Measurements from ENCODE around the gene LVRN.
A peak's percentile ranks its signal among the peaks of the same experiment; 100 is the strongest.

LVRN gene

DNA sequence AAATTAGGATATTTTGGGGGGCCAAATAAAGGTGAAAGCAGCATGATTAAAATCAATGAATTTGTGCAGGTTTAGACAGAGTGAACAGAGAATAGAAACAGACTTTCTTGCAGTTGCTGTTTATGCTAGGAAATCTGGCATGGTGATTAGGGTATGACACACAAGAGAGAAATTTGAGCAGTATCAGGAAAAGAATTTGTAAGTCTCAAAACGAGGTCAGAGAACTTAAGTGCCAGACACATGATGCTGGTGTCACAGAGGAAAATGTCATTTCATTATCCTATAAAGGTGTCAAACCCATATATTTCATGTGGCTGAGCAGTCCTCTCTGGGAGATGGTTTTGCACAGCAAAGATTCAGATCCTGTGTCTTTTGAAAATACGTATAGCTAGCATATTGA is 15.7 kb downstream of the LVRN start:
- DNase-seq (no peak), ATAC-seq (replicated peaks) (peak; percentile 82)
- no peaks in the 10 kb centered on the region for H3K9me3 Mint-ChIP-seq
- H3K36me3 Mint-ChIP-seq (ENCODE audit: insufficient read depth): no peaks in the 10 kb centered on the region
- peak overlapping the region in 1 of 2 donors; percentile 57 for H3K4me3 Mint-ChIP-seq
- peaks cover 53 to 54% of the 10 kb centered on the region in 2 donors for H3K27me3 Mint-ChIP-seq
- no peak overlapping the region for H3K27ac Mint-ChIP-seq
- peaks cover 7 to 10% of the 10 kb centered on the region in 2 donors for H3K4me1 Mint-ChIP-seq (ENCODE audit: low read depth in 2 of 2)

GRCh38 chr5:115978779-115979178 is 16.5 kb downstream of the LVRN start:
- H3K36me3 Mint-ChIP-seq (ENCODE audit: insufficient read depth): no peaks in the 10 kb centered on the region
- no peak overlapping the region for H3K4me3 Mint-ChIP-seq
- no peak for ATAC-seq (replicated peaks)
- no peak overlapping the region for H3K27ac Mint-ChIP-seq
- no peak for DNase-seq
- H3K27me3 Mint-ChIP-seq: peaks cover 53 to 54% of the 10 kb centered on the region in 2 donors
- H3K4me1 Mint-ChIP-seq (ENCODE audit: low read depth in 2 of 2): peaks cover 7 to 10% of the 10 kb centered on the region in 2 donors
- H3K9me3 Mint-ChIP-seq: no peaks in the 10 kb centered on the region

DNA sequence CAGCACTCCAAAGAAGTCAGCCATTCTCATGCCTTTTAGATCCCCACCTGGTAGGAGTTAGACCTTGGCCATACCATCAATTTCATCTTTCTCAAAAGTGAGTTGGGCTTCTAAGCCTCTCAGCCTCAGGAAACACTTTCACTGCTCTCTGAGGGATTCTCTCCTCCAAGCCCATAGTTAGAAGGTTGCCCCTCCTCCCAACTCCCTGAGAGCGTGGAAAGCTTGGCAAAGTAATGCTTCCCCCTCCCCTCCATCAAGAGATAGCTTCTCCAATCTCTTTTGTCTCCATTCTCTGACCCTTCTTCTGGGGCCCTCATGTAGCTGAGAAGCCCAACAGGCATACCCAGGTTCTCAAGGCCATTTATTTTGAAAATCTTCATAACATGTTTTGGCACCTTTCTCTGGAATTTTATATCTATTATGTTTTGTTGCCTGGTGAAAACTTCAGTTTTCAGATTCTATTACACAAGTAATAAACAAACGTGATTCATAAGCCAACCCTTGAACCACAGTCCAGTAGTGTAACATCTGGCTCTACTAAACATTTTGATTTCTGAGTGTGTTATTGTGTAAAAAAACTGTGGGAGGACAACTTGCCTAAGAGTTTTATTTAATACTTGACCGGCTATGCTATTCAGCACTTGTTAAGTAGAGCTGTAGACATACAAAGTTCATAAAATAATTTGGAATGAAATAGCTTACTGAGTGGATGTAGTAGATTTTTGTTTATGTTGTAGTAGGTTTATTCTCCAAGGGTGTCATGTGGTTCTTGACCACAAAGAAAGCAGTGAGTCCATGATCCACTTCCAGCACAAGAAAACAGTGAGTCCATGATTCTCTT is 17.1 kb downstream of the LVRN start:
- Mint-ChIP-seq H3K4me3 (no peak overlapping the region), H3K36me3 (ENCODE audit: insufficient read depth) (no peaks in the 10 kb centered on the region), H3K27ac (no peak overlapping the region), H3K27me3 (peaks cover 51 to 53% of the 10 kb centered on the region in 2 donors), H3K9me3 (no peaks in the 10 kb centered on the region), H3K4me1 (ENCODE audit: low read depth in 2 of 2) (peaks cover 7 to 10% of the 10 kb centered on the region in 2 donors)
- DNase-seq: no peak
- ATAC-seq (replicated peaks): no peak

DNA sequence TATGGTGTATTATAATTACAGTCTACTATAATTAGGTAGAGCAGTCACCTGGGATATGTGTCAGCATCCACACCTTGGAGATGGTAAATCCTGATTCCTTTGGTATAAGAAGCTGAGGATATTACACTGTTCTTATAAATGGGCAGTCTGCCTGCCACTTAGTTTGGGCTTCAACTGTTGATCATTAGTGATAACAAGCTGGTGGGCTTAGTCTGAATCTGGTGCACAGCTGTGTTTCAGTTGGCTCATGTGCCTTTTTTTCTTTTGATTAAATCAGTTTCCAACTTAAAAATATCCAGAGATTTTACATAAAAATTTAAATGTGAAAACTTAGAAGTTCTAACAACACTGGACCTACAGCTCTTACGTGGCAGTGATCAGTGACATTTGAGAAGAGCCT is 21.2 kb downstream of the LVRN start:
- H3K27ac Mint-ChIP-seq: no peak overlapping the region
- no peak overlapping the region for H3K4me3 Mint-ChIP-seq
- H3K36me3 Mint-ChIP-seq (ENCODE audit: insufficient read depth): no peaks in the 10 kb centered on the region

DNA sequence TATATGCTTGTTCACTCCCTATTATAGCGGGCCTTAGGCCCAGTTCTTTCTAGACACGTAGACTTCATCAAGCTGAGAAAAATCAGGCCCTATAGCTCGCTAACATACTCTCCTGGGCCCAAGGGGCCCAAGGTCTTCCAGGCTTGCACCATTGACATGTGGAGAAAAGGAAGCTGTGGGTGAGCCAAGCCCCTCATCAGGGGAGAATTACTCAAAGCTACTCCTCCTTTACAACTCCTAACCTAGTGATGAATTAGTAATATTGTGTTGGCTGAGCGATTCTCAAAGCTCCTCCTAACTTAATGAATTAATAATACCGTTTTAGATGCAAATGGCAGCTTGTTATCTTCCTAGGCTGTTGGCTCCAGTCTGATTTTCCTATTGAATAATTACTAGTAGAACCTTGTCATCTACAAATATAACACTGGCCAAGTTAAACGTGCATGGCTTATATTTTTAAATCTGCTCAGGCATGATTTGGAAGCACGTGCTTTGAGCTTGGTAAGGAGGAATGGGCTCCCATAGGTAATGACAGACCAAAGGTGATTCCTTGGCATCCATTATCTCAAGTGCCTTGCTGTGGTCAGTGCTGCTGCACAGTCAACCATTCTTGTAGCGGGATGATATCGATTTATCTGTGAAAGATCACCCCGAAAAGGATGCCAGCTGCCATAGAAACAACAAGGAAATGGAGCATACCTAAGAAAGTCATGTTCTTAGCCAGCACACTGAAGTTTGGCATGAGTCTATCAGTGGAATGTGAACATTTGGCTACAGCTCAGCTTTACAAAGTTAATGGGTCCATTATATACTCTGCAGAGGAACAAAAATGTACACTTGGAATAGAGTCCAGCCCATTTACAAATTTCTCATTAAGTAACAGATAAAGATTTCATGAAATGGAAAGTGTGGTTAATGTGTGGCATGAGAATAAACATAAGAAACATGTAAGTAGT is 23.8 kb downstream of the LVRN start:
- H3K4me3 Mint-ChIP-seq: no peak overlapping the region
- DNase-seq (no peak), ATAC-seq (replicated peaks) (no peak)
- H3K36me3 Mint-ChIP-seq (ENCODE audit: insufficient read depth): no peaks in the 10 kb centered on the region
- H3K4me1 Mint-ChIP-seq (ENCODE audit: low read depth in 2 of 2): no peaks in the 10 kb centered on the region
- peaks cover 0 to 17% of the 10 kb centered on the region in 2 donors for H3K27me3 Mint-ChIP-seq
- no peaks in the 10 kb centered on the region for H3K9me3 Mint-ChIP-seq
- no peak overlapping the region for H3K27ac Mint-ChIP-seq

More for the DNA sequence above, 21.2 kb downstream of the LVRN start:
- Mint-ChIP-seq H3K27me3 (peaks cover 13 to 20% of the 10 kb centered on the region in 2 donors), H3K4me1 (ENCODE audit: low read depth in 2 of 2) (no peaks in the 10 kb centered on the region), H3K9me3 (no peaks in the 10 kb centered on the region)
- DNase-seq (no peak), ATAC-seq (replicated peaks) (no peak)

DNA sequence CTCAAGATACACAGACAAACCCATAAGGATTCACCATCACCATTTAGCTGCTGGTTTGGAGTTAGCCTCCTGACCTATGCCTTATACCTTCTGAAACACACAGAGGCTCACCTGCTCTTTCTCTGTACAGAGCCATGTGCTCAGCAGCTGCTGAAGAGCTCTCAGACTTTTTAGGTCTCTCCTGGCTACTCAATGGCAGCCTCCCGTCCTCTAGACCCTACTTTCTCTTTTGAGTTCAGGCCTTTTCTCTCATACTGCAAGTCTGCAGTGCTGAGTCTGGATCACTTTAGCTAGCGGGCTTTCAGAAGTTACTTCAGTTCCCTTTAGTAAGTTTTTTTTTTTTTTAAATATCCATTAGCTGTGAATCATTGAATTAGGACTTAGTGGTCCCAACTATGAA is 25.7 kb downstream of the LVRN start:
- Mint-ChIP-seq H3K27ac (no peak overlapping the region), H3K36me3 (ENCODE audit: insufficient read depth) (no peaks in the 10 kb centered on the region), H3K4me3 (no peak overlapping the region), H3K27me3 (peaks cover 0 to 15% of the 10 kb centered on the region in 2 donors), H3K4me1 (ENCODE audit: low read depth in 2 of 2) (no peaks in the 10 kb centered on the region), H3K9me3 (no peaks in the 10 kb centered on the region)
- DNase-seq (no peak), ATAC-seq (replicated peaks) (no peak)

DNA sequence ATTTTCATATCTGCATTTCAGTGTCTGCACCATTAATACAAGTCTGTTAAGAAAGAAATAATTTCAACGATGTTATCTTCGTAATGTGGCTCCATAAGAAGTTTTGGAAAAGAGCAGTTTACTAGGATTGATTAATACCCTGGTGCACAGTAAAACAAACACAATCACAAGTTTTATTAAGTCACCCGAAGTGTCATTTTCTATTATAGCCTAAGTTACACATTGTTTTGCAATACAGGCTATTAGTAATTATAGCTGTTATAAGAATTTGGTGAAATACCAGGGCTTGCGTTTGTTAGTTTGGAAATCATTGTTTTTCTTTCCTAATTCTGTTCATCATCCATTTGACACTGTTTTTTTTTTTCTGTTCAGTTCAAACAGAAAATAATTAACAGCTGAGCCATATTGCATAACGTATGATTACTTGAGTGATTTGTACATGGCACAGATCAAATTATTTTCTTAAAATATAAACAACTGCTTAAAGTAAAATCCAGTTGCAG is 30.6 kb downstream of the LVRN start:
- no peaks in the 10 kb centered on the region for H3K36me3 Mint-ChIP-seq (ENCODE audit: insufficient read depth)
- H3K9me3 Mint-ChIP-seq: no peaks in the 10 kb centered on the region
- peaks cover 20 to 26% of the 10 kb centered on the region in 2 donors for H3K27me3 Mint-ChIP-seq
- no peak for ATAC-seq (replicated peaks)
- no peak overlapping the region for H3K27ac Mint-ChIP-seq
- H3K4me3 Mint-ChIP-seq: no peak overlapping the region
- no peaks in the 10 kb centered on the region for H3K4me1 Mint-ChIP-seq (ENCODE audit: low read depth in 2 of 2)
- DNase-seq: no peak

- no peak for DNase-seq
- ATAC-seq (replicated peaks): no peak
Observed at GRCh38 chr5:115995351-115995750, 33.1 kb downstream of the LVRN start.

DNA sequence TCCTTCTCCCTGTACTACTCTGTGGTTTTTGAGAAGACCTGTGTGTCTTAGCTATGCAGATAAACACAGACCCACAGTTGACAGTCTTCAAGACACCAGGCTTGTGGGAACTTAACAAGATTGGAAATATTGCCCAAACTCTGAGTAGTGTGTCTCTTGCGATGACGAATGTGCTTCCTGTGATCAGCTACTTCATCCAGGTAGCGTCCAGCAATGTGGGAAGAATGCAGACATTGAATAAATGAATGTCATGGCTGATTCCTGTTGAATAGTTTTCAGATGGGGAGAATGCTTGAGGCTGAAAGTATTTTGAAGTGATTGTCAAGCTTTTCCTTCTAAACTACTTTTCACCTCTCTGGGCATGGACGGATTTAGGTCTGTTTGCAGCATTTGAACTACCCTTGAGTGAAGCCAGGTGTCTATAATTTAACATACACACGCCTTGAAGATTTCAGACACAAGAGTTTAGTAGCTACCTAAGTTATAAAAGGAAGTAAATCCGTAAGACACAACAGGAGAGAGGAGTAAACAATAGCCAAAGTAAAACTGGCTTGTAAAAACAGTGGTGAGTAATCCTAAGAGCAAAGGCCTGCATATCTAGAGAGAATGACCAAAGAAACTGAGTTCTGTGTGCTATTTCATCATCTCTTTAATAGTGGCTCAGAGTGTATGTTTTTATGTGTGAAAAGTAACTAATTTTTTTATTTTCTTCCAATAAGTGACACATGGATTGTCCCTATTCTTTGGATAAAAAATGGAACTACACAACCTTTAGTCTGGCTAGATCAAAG is 40.0 kb downstream of the LVRN start:
- no peaks in the 10 kb centered on the region for H3K27me3 Mint-ChIP-seq
- H3K36me3 Mint-ChIP-seq (ENCODE audit: insufficient read depth): no peaks in the 10 kb centered on the region
- DNase-seq: no peak
- H3K9me3 Mint-ChIP-seq: no peaks in the 10 kb centered on the region
- H3K4me3 Mint-ChIP-seq: no peak overlapping the region
- H3K4me1 Mint-ChIP-seq (ENCODE audit: low read depth in 2 of 2): no peaks in the 10 kb centered on the region
- ATAC-seq (replicated peaks): no peak
- H3K27ac Mint-ChIP-seq: no peak overlapping the region

More at GRCh38 chr5:115995351-115995750, 33.1 kb downstream of the LVRN start:
- Mint-ChIP-seq H3K27ac (no peak overlapping the region), H3K36me3 (ENCODE audit: insufficient read depth) (no peaks in the 10 kb centered on the region), H3K4me1 (ENCODE audit: low read depth in 2 of 2) (no peaks in the 10 kb centered on the region), H3K4me3 (no peak overlapping the region), H3K27me3 (peaks cover 20% of the 10 kb centered on the region in 2 donors), H3K9me3 (no peaks in the 10 kb centered on the region)

GRCh38 chr5:116004248-116004647 is 42.0 kb downstream of the LVRN start:
- Mint-ChIP-seq H3K27me3 (no peaks in the 10 kb centered on the region), H3K27ac (no peak overlapping the region), H3K4me1 (ENCODE audit: low read depth in 2 of 2) (no peaks in the 10 kb centered on the region), H3K9me3 (no peaks in the 10 kb centered on the region), H3K36me3 (ENCODE audit: insufficient read depth) (no peaks in the 10 kb centered on the region), H3K4me3 (no peak overlapping the region)
- ATAC-seq (replicated peaks): no peak
- no peak for DNase-seq

DNA sequence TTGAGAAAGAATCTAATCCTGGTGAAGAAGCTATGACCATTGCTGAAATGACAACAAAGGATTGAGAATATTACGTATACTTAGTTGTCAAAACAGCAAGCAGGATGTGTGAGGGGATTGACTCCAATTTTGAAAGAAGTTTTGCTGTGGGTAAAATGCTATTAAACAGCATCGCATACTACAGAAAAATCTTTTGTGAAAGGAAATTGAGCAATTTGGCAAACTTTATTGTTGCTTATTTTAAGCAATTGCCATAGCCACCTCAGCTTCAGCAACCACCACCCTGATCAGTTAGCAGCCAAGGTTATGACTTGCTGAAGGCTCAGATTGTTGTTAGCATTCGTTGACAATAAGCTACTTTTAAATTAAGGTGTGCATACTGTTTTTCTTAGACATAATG is 47.5 kb downstream of the LVRN start:
- no peak for DNase-seq
- Mint-ChIP-seq H3K27ac (no peak overlapping the region), H3K36me3 (ENCODE audit: insufficient read depth) (no peaks in the 10 kb centered on the region), H3K9me3 (no peaks in the 10 kb centered on the region), H3K4me1 (ENCODE audit: low read depth in 2 of 2) (no peaks in the 10 kb centered on the region), H3K4me3 (no peak overlapping the region), H3K27me3 (peaks cover 6 to 17% of the 10 kb centered on the region in 2 donors)
- ATAC-seq (replicated peaks): no peak

DNA sequence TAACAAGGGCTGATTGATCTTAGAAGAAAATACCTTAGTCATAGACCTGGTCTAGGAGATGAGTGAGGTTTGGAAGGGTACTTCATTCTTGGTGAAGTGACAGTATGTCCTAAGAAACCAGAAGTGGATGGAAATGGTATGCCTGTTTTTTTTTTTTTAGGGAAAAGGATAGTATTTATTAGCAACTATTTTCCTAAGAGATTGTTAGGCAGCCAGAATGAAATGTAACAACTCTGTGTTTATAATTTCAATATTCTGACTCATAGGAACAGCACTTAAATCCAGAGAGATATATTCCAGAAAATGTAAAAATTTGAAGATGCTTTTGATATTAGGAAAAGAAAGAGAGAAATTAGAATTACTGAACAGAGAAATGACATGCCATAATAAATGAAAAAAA is 48.8 kb downstream of the LVRN start:
- DNase-seq: no peak
- H3K4me3 Mint-ChIP-seq: no peak overlapping the region
- H3K36me3 Mint-ChIP-seq (ENCODE audit: insufficient read depth): no peaks in the 10 kb centered on the region
- H3K27me3 Mint-ChIP-seq: peaks cover 6 to 17% of the 10 kb centered on the region in 2 donors
- H3K4me1 Mint-ChIP-seq (ENCODE audit: low read depth in 2 of 2): no peaks in the 10 kb centered on the region
- H3K27ac Mint-ChIP-seq: no peak overlapping the region
- no peak for ATAC-seq (replicated peaks)
- no peaks in the 10 kb centered on the region for H3K9me3 Mint-ChIP-seq
